K562 (cell line): Measurements from ENCODE around the gene FAM89B. TPM values are rescaled to one million over a fixed set of nuclear protein-coding genes. Genes with fewer than 3 reads are reported as not detected.

Experiments
- CEBPB ChIP-seq: fragments of 450-650 bp; IDR thresholded peaks from 2 replicates; pipeline ENCODE4 v1.6.1; 2016; ENCODE audit warnings: missing genetic modification characterization, missing compliant biosample characterization
- CTBP1 ChIP-seq: fragments of 450-650 bp; IDR thresholded peaks from 2 replicates; pipeline ENCODE4 v1.6.1; 2016; ENCODE audit warnings: borderline replicate concordance
- FOXO4 ChIP-seq: fragments of 450-650 bp; formaldehyde crosslinking; IDR thresholded peaks from 2 replicates; pipeline ENCODE4 v1.4.0; 2020; ENCODE audit warnings: mild to moderate bottlenecking, moderate library complexity
- KDM2B ChIP-seq: fragments of 250-450 bp; sonication (Bioruptor Pico); IDR thresholded peaks from 2 replicates; pipeline ENCODE4 v1.8.0; 2021; ENCODE audit warnings: mild to moderate bottlenecking, moderate library complexity
- MECOM ChIP-seq: fragments of 250-450 bp; sonication (Bioruptor Pico); IDR thresholded peaks from 2 replicates; pipeline ENCODE4 v1.8.0; 2022; ENCODE audit warnings: inconsistent platforms
- PCBP1 ChIP-seq: fragments of 200-400 bp; formaldehyde crosslinking; IDR thresholded peaks from 2 replicates; pipeline ENCODE4 v1.6.1; 2018; ENCODE audit warnings: mild to moderate bottlenecking, low read depth, low read length; ENCODE audit not compliant: poor library complexity, severe bottlenecking
- SETDB1 ChIP-seq: IDR thresholded peaks from one replicate; pipeline ENCODE4 v1.6.1; 2012; ENCODE audit warnings: low read length, control low read depth, inconsistent platforms
- SOX6 ChIP-seq: fragments of 450-650 bp; IDR thresholded peaks from 2 replicates; pipeline ENCODE4 v1.6.1; 2014; ENCODE audit warnings: mild to moderate bottlenecking
- YY1 ChIP-seq, 3 experiments: IDR thresholded peaks; 2 replicates each; pipeline ENCODE4 v1.6.1; 2011; ENCODE audit warnings: low read length in 2 of 3, mild to moderate bottlenecking in 2 of 3, moderate library complexity in 2 of 3, borderline replicate concordance in 1 of 3, control low read depth in 1 of 3, low read depth in 1 of 3; ENCODE audit not compliant: insufficient read depth in 3 of 3, insufficient replicate concordance in 2 of 3, control insufficient read depth in 1 of 3, insufficient read length in 1 of 3; ENCODE audit errors: extremely low read depth in 1 of 3
- ZNF695 ChIP-seq: fragments of 450-650 bp; formaldehyde crosslinking; IDR thresholded peaks from 2 replicates; pipeline ENCODE4 v1.4.0; 2020; ENCODE audit warnings: mild to moderate bottlenecking, moderate library complexity
- polyA plus RNA-seq, 8 experiments: library from polyadenylated mRNA; depleted of rRNA in 4 of 8; stranded (reverse) in 5 of 8; unstranded in 3 of 8; fragments of >200 nt; fragmentation: Nextera tagmentation in 2 of 8; fragmentation: Illumina TruSeq in 1 of 8; extraction: Ambion mirVana in 2 of 8; extraction: Trizol in 1 of 8; gene quantifications; 2 replicates each; pipeline versions ENCODE4 v1.2.1 to v1.2.3, GENCODE V29; 2011 to 2014; ENCODE audit warnings: inconsistent platforms in 1 of 8, missing spikeins in 1 of 8
- total RNA-seq, 7 experiments: library from RNA; depleted of rRNA in 6 of 7; stranded (reverse); fragments of >200 nt in 6 of 7; fragmentation: Illumina TruSeq in 2 of 7; extraction: Trizol in 2 of 7; gene quantifications; 2 replicates each; pipeline versions ENCODE4 v1.2.1 to v1.2.3, GENCODE V29; 2011 to 2021; ENCODE audit warnings: low replicate concordance in 1 of 7
- TF ChIP-seq, protein P1 (sequence below): fragments of 200-800 bp; sonication (Bioruptor generic); IDR thresholded peaks from 2 replicates; pipeline ENCODE4 v1.6.1; 2017; ENCODE audit warnings: missing genetic modification characterization, missing compliant biosample characterization
- TF ChIP-seq, protein P2 (sequence below): fragments of 250-450 bp; sonication (Bioruptor Pico); IDR thresholded peaks from 2 replicates; pipeline ENCODE4 v1.4.0; 2020; ENCODE audit warnings: mild to moderate bottlenecking, moderate library complexity
- TF ChIP-seq, protein P3 (sequence below): fragments of 450-650 bp; formaldehyde crosslinking; IDR thresholded peaks from 2 replicates; pipeline ENCODE4 v1.4.0; 2022; ENCODE audit warnings: missing genetic modification characterization

FAM89B gene
- total and polyA plus RNA-seq, 9 of the 15 experiments (the other 6 are each of a cell fraction or from before 2014, with no cell fraction given) = 0.32 to 27.6 (median 11.9) TPM

- TF ChIP-seq, protein P1, sequence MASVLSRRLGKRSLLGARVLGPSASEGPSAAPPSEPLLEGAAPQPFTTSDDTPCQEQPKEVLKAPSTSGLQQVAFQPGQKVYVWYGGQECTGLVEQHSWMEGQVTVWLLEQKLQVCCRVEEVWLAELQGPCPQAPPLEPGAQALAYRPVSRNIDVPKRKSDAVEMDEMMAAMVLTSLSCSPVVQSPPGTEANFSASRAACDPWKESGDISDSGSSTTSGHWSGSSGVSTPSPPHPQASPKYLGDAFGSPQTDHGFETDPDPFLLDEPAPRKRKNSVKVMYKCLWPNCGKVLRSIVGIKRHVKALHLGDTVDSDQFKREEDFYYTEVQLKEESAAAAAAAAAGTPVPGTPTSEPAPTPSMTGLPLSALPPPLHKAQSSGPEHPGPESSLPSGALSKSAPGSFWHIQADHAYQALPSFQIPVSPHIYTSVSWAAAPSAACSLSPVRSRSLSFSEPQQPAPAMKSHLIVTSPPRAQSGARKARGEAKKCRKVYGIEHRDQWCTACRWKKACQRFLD (CRISPR knock-in tag) = no peak; the same call in 1 of the 2 replicates
- TF ChIP-seq FOXO4 (0 out of 2 replicates have a peak, but pooled peaks have one; percentile 24), ZNF695 (CRISPR knock-in tag) (no peak), YY1 (IDR thresholded peaks at IDR 0.05; ENCODE audit: borderline replicate concordance in 1 of 3, control insufficient read depth in 1 of 3, extremely low read depth in 1 of 3, insufficient read depth in 3 of 3, insufficient read length in 1 of 3, insufficient replicate concordance in 2 of 3, low read depth in 1 of 3, low read length in 2 of 3) (peak in 1 of 3 experiments; percentile 24), SOX6 (peak; percentile 8; the same call in 1 of the 2 replicates), KDM2B (CRISPR knock-in tag) (peak; percentile 86; the same call in 1 of the 2 replicates), PCBP1 (peak; percentile 58), SETDB1 (no peak), MECOM (CRISPR knock-in tag) (no peak), CTBP1 (0 out of 2 replicates have a peak, but pooled peaks have one; percentile 73), CEBPB (tag) (peak; percentile 69)
- TF ChIP-seq, protein P2, sequence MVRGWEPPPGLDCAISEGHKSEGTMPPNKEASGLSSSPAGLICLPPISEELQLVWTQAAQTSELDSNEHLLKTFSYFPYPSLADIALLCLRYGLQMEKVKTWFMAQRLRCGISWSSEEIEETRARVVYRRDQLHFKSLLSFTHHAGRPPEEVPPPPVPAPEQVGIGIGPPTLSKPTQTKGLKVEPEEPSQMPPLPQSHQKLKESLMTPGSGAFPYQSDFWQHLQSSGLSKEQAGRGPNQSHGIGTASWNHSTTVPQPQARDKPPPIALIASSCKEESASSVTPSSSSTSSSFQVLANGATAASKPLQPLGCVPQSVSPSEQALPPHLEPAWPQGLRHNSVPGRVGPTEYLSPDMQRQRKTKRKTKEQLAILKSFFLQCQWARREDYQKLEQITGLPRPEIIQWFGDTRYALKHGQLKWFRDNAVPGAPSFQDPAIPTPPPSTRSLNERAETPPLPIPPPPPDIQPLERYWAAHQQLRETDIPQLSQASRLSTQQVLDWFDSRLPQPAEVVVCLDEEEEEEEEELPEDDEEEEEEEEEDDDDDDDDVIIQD = no peak
- TF ChIP-seq, protein P3, sequence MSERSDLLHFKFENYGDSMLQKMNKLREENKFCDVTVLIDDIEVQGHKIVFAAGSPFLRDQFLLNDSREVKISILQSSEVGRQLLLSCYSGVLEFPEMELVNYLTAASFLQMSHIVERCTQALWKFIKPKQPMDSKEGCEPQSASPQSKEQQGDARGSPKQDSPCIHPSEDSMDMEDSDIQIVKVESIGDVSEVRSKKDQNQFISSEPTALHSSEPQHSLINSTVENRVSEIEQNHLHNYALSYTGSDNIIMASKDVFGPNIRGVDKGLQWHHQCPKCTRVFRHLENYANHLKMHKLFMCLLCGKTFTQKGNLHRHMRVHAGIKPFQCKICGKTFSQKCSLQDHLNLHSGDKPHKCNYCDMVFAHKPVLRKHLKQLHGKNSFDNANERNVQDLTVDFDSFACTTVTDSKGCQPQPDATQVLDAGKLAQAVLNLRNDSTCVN (CRISPR knock-in tag) = no peak
Observed at GRCh38 chr11:65540290-65541092, 31.8 kb upstream of the FAM89B start (continued).
